Measurements from ENCODE around the gene C1RL.

DNA sequence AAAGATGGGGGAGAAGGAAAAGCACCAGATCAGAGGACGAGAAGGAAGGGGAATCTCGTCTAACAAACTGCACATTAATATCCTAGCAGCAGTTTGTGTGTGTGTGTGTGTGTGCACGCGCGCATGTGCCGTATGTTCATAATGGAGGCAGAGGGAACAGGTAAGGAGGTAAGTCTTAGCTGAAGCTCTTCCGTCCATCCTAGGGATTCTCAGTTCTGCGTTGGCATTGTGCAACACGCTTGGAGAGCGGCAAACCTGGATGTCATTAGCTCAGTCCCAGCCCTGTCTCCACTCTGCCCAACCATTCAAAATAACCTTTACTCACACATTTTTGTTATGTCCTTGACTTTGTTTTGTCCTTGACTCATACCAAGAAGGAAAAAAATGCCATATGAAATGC is 15.1 kb downstream of the C1RL start:
- no peak for TF ChIP-seq CTCF (IDR thresholded peaks at IDR 0.05 in 8 of 11, conservative IDR thresholded peaks at IDR 0.05 in 3 of 11)
- no peak for TF ChIP-seq POLR2A (IDR thresholded peaks at IDR 0.05)
- TF ChIP-seq POLR2AphosphoS5 (IDR thresholded peaks at IDR 0.05) = peak in 1 of 3 donors; percentile 69

Data from spleen (tissue), 7 donors.